HG03571 (cell line): Measurements from ENCODE around the gene PHLDA2.
"Not testable (repeated sequence)": the region's sequence is repeated elsewhere in the genome, so short reads cannot be mapped to it uniquely, and the experiment has no call there.

ENCODE experiments used
- ATAC-seq: cut with Tn5 transposase; IDR thresholded peaks from one replicate; pipeline ENCODE4 v1.9.1; 2021; ENCODE audit not compliant: unreplicated experiment

The PHLDA2 gene

GRCh38 chr11:2915473-2915872 lies 13.7 kb downstream of the PHLDA2 start:
- ATAC-seq: no peak

GRCh38 chr11:2914455-2915195 lies 14.6 kb downstream of the PHLDA2 start:
- no peak for ATAC-seq

GRCh38 chr11:2913776-2914175 lies 15.4 kb downstream of the PHLDA2 start:
- no peak for ATAC-seq

GRCh38 chr11:2913019-2913431 lies 16.2 kb downstream of the PHLDA2 start:
- no peak for ATAC-seq

- ATAC-seq: no peak
These were observed 16.7 kb downstream of the PHLDA2 start for GRCh38 chr11:2912498-2912897.

GRCh38 chr11:2911785-2912391 lies 17.3 kb downstream of the PHLDA2 start:
- no peak for ATAC-seq

- ATAC-seq: no peak
These were observed 18.0 kb downstream of the PHLDA2 start for GRCh38 chr11:2911088-2911784.

- ATAC-seq: no peak
These were observed 18.7 kb downstream of the PHLDA2 start for GRCh38 chr11:2910401-2910955.

- ATAC-seq: no peak
These were observed 19.9 kb downstream of the PHLDA2 start for GRCh38 chr11:2909133-2909902.

- no peak for ATAC-seq
These were observed 21.1 kb downstream of the PHLDA2 start for GRCh38 chr11:2908130-2908529.

- ATAC-seq: not testable (repeated sequence)
These were observed 23.9 kb downstream of the PHLDA2 start for GRCh38 chr11:2905299-2905698.

- no peak for ATAC-seq
These were observed 24.8 kb downstream of the PHLDA2 start for GRCh38 chr11:2904153-2905052.

- no peak for ATAC-seq
These were observed 25.6 kb downstream of the PHLDA2 start for GRCh38 chr11:2903672-2904011.

GRCh38 chr11:2902784-2903671 lies 26.2 kb downstream of the PHLDA2 start:
- no peak for ATAC-seq

GRCh38 chr11:2901854-2902783 lies 27.1 kb downstream of the PHLDA2 start:
- ATAC-seq: peak; percentile 92

GRCh38 chr11:2901196-2901796 lies 27.9 kb downstream of the PHLDA2 start:
- ATAC-seq: no peak

GRCh38 chr11:2899080-2899783 lies 30.0 kb downstream of the PHLDA2 start:
- ATAC-seq: no peak
